Hematopoietic multipotent progenitor cell treated with erythropoietin and hydrocortisone succinate and interleukin-3 and kit ligand, for 15 days (in vitro differentiated cells): ENCODE results near the gene XPO4.
"Not testable (repeated sequence)": the region's sequence is repeated elsewhere in the genome, so short reads cannot be mapped to it uniquely, and the experiment has no call there.

Experiments used
- DNase-seq: peaks from one replicate; pipeline ENCODE4 v3.0.0-alpha.2; 2015; ENCODE audit warnings: low spot score

Gene XPO4

GRCh38 chr13:20902438-20903163 lies at the start of gene XPO4:
XPO4 (minus strand) TSS chr13:20902746; CDS start chr13:20902738, 8 bp downstream.
- peak; percentile 75 for DNase-seq

DNA sequence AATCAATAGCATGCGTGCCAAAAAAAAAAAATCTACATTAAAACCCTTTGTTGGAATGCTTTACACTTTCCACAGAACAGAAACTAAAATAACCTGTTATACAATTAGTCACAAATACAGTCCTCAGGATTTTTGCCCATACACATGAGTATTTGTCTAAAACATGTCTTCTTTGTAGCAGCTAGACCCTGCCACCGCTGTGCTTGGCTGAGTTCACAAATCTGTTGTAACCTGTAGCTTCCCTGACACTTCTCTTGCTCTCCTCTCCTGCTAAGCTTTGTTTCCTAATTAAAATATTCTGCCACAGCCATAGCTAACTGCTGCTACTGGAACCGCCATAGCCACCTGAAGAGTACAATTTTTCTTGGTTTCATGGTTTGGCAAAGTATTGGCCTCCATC lies 45.5 kb upstream of the XPO4 start:
- not testable (repeated sequence) for DNase-seq

GRCh38 chr13:20945952-20946383 lies 43.4 kb upstream of the XPO4 start:
- DNase-seq: no peak

DNA sequence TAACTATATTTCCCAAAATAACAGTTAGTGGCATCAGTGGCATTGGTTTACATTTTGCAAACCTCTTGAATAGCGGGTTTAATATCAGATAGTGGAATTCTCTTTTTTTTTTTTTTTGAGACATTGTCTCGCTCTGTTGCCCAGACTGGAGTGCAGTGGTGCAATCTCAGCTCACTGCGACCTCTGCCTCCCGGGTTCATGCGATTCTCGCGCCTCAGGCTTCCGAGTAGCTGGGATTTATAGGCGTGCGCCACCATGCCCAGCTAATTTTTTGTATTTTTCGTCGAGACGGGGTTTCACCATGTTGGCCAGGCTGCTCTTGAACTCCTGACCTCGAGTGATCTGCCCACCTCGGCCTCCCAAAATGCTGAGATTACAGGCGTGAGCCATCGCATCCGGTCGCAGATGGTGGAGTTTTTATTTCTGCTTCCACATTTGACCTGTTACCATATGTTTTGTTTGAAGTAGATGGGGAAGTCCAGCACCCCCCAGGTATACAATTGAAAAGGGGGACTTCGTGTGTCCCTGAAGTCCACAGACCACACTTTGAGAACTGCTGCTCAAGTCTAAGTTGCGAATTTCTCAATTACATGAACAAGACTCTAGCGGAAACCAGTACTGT lies 40.5 kb upstream of the XPO4 start:
- DNase-seq: no peak

DNA sequence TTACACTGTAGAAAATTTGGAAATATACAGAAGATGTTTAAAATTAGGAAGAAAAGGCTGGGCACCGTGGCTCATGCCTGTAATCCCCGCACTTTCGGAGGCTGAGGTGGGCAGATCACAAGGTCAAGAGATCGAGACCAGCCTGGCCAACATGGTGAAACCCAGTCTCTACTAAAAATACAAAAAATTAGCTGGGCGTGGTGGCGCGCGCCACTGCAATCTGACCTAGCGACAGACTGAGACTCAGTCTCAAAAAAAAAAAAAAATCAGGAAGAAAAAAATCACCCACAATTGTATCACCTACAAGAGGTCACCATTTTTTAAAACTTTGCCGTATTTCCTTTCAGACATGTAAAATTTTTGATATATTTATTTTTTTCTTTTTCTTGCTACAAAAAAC lies 38.0 kb upstream of the XPO4 start:
- not testable (repeated sequence) for DNase-seq

GRCh38 chr13:20940083-20940482 lies 37.5 kb upstream of the XPO4 start:
- no peak for DNase-seq

GRCh38 chr13:20939662-20940061 lies 37.1 kb upstream of the XPO4 start:
- DNase-seq: no peak

DNA sequence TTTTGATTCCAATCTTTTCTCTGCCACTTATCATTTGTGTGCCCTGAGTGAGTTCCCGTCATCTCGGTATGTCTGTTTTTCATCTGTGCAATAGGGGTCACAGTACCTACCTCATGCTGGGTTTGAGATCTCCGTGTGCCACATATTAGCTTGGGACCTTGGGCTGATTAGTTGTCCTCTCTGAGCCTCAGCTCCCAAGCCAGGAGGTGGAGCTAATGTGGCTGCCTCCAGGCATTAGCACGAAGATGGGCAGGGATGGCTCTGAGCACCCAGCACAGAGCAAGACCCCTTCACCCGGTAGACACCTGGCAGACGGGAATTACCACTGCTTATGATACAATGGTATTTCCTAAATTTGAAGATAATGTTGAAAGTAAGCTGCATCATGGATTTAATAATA lies 35.8 kb upstream of the XPO4 start:
- no peak for DNase-seq

DNA sequence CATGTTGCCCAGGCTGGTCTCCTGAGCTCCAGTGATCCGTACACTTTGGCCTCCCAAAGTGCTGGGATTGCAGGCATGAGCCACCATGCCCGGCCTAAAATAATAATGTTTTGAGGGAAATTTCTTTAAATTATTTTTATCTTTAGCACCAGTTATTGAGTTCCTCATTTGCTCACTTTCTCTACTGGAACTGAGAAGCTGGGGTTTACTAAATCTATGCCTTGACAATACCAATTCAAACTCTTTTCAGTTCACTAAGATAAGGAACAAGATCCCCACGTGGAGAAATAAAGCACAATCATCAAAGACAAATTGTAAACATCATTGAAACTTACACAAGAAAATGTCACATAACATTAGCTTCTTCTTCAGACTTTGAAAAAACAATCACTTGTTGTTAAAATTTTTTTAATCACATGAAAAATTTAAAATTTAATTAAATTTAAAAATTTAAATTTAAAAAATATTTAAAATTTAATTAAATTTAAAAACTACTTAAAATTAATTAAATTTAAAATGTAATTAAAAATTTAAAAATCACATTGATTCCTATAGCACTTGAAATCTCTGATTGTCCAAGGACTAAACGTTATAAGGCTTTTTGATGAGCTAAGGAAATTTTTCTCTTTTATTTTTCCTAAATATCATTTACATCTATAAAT lies 25.2 kb upstream of the XPO4 start:
- DNase-seq: no peak

- not testable (repeated sequence) for DNase-seq
Measured at GRCh38 chr13:20925395-20925790, 22.8 kb upstream of the XPO4 start.

- DNase-seq: peak; percentile 70
Measured at GRCh38 chr13:20924758-20925394, 22.3 kb upstream of the XPO4 start.

DNA sequence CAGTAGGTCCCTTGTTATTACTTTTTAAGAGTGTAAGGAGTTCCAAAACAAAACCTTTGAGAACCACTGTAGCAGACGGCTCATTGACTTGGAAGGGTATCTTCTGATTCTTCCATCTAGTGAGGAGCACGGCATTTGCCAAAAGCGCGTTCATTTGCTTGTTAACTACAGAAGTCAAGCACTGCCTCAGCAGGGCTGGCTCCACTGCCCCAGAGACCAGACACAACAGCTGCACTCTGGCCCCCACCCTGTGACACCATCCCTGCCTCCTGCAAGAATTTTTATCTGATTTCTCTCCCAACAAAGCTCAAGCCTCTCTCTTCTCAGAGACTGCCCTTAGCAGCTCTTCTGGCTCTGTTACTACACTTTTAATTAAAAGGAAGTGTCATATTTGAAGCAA lies 20.7 kb upstream of the XPO4 start:
- DNase-seq: no peak

DNA sequence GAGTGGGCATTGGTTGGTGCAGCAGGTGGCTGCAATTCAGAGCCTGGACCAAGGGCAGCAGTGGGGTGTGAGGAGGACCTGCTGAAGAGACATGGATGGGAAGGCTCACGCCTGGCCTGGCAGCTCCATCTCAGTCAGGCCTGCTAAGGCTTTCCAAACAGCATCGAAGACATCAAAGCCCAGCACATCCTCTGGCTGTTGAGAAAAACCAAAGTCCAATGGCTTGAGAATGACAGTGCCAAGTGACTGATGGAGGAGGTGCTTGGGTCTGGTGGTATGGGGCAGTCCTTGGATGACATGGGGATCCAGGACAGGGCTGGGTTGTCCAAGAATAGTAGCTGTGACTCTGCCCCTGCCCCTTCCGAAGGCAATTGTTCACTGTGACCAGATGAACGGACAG lies 19.0 kb upstream of the XPO4 start:
- no peak for DNase-seq

DNA sequence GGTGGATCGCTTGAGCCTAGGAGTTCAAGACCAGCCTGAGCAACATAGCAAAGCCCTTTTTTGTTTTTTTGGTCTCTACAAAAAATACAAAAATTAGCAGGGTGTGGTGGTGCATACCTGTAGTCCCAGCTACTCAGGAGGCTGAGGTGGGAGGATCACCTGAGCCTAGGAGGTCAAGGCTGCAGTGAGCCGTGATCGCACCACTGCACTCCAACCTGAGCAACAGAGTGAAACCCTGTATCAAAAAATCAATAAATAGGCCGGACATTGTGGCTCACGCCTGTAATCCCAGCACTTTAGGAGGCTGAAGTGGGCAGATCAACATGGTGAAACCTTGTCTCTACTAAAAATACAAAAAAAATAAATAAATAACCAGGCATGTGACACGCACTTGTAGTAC lies 13.1 kb upstream of the XPO4 start:
- DNase-seq: not testable (repeated sequence)

GRCh38 chr13:20911037-20911436 lies 8.5 kb upstream of the XPO4 start:
- no peak for DNase-seq

GRCh38 chr13:20908714-20909497 lies 6.4 kb upstream of the XPO4 start:
- DNase-seq: no peak

- DNase-seq: no peak
Measured at GRCh38 chr13:20904908-20905307, 2.4 kb upstream of the XPO4 start.

GRCh38 chr13:20903164-20903475 lies 574 bp upstream of the XPO4 start:
- DNase-seq: no peak

- peak; percentile 10 for DNase-seq
Measured at GRCh38 chr13:20901668-20902437, 693 bp downstream of the XPO4 start.

DNA sequence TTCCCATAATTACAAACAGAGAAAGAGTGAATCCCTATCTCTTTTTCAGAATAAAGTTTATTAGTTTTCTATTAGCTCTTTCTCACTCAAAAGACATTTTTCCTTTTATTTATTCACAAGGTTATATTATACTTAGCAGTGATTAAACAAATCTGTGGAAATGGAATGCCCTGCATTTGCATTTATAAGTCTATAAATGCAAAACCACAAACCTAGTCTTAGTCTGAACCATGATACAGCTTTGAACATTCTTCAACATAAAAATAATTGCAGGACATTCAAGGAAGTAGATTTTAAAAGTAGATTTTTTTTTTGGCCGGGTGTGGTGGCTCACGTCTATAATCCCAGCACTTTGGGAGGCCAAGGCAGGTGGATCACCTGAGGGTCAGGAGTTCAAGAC lies 8.3 kb downstream of the XPO4 start:
- DNase-seq: no peak

DNA sequence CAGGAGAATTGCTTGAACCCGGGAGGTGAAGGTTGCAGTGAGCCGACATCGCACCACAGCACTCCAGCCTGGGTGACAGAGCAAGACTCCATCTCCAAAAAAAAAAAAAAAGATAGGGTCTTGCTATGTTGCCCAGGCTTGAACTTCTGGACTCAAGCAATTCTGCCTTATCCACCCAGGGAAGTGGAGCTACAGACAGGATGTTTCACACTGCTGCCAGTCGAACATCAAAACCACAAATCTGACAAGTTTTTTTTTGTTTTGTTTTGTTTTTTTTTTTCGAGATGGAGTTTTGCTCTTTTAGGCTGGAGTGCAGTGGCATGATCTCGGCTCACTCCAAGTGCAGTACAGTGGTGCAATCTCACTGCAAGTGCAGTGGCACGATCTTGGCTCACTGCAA lies 10.8 kb downstream of the XPO4 start:
- no peak for DNase-seq
